ENCODE measurements around the gene AP2B1.
A peak's percentile ranks its signal among the peaks of the same experiment; 100 is the strongest.
"Not testable (repeated sequence)": the region's sequence is repeated elsewhere in the genome, so short reads cannot be mapped to it uniquely, and the experiment has no call there.

AP2B1 gene

DNA sequence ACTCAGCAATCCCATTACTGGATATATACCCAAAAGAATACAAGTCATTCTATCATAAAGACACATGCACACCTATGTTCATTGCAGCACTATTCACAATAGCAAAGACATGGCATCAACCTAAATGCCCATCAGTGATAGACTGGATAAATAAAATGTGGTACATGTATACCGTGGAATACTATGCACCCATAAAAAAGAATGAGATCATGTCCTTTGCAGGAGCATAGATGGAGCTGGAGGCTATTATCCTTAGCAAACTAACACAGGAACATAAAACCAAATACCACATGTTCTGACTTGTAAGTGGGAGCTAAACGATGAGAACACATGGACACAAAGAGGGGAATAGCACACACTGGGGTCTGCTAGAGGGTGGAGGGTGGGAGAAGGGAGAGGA, 116.2 kb downstream of the AP2B1 start:
- DNase-seq, result not testable (repeated sequence)

GRCh38 chr17:35705230-35705629, 118.1 kb downstream of the AP2B1 start:
- DNase-seq, result no peak

DNA sequence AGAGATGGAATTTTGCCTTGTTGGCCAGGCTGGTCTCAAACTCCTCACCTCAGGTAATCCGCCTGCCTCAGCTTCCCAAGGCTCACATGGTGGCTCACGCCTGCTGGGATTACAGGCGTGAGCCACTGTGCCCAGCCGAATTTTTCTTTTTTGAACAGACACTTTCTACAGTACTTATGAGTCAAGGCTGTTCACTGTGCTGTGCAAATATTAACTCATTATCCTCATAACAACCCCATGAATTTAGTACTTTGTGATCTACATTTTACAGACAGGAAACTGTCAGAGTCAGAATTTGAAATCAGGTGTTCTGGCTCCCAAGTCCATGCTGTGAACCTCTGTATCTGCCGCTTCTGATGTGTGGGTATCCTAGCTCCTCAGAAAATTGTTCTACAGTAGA, 118.6 kb downstream of the AP2B1 start:
- DNase-seq, result no peak

DNA sequence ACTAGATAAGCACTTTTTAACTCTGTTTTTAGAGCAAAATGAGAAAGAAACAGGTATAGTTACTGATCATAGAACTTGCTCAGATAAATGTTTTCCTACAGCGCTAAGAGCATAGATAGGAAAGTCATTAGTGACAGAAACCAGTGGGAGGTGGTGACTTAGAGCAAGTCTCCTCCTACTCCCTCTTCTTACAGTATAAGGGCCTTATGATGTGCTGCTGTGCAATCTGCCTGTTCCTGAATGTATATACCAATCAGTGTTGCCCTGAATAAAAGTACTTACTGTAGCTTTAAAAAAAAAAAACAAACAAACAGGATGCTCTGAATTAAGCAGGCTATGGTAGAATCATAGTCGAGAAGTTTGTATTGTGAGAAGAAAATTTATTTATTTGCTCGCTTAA, 121.0 kb downstream of the AP2B1 start:
- no peak for DNase-seq

DNA sequence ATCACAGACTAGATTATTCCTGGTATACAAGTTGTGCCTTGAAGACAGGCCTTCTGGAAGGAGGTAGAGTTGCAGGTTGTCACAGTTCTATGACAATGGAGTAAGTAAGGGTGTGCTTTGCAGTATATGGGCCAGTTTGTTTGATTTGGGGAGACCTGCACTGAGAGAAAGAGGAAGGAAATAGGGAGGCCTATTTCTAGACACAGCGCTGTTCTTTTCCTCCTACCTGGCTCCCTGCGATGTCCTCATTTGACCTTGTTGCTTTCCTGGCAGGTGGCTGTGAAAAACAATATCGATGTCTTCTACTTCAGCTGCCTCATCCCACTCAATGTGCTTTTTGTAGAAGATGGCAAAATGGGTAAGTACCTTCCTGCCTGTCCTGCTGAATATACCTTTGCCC, 121.8 kb downstream of the AP2B1 start:
- DNase-seq, result no peak

DNA sequence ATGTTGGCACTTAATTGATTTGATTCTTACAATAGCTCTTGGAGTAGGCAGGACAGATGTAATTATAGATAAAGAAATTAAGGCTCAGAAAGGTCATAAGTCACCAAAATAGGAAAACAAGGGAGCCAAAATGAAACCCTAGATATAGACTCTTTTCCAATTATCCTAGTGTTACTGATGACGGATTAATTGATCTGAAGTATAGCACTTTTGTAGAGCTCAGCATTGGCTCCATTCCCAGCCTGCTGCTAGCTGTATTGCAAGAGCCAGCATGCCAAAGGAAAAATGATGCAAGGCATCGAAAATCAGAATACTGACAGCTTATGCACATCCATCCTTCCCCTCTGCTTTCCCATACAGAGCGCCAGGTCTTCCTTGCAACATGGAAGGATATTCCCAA, 122.8 kb downstream of the AP2B1 start:
- peak; percentile 57 for DNase-seq

DNA sequence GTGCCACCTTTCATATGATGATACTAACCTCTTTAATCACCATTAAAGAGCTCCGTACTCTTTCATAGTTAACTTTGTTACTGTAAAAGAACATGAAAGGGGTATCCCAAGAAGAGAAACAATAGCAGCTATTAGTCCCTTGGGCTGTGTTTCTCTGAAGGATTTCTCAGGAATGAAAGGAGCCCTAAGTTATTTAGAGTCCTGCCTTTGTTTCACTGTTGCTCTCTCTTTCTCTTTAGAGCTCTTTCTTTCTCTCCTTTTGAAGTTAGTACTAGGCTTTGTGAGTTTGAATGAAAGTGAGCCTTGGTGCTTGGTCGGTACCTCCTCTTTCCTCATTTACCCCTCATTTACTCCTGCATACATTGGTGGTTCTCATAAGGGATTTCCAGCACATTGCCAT, 123.8 kb downstream of the AP2B1 start:
- DNase-seq, result no peak

- no peak for DNase-seq
These were observed 126.1 kb downstream of the AP2B1 start for GRCh38 chr17:35713069-35713728.

DNA sequence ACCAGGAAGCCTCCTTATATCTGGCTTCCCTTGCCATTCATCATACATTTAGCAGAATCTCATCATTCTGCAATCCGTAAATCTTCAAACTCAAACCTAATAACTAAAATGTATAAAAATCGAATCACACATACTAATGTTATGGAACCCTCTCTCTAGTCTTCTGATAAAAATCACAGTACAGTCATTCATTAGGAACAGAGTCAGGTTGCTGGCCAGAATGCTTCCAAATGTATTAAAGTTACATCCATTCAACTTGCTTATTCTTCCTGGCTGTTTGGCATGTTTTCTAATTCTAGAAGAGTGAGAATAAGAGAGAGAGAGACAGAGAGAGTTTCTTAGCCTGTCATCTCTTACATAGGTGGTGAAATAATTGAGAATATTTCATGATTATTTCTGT, 127.9 kb downstream of the AP2B1 start:
- DNase-seq, result no peak

- DNase-seq, result no peak
These were observed 128.3 kb downstream of the AP2B1 start for GRCh38 chr17:35715416-35715815.

DNA sequence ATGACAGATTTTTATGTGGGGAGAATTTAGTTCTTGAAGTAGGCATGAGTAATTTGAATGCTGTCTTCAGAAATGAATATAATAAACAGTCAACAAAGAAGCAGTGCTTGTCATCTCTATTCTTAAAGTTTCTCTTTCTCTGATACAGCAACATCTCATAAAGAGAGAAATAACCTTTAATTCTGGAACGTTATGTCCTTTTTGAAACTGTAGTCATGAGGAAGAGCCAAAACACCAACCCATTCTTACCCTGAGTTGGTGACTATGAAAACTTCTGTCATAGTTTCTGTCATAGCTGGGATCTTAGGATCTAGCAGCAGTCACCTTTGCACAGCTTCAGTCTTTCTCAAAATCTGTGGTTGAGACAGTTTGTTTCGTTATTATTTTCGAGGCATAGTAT, 129.1 kb downstream of the AP2B1 start:
- DNase-seq, result no peak

GRCh38 chr17:35716897-35717465, 129.9 kb downstream of the AP2B1 start:
- no peak for DNase-seq

- no peak for DNase-seq
These were observed 130.4 kb downstream of the AP2B1 start for GRCh38 chr17:35717475-35717874.

DNA sequence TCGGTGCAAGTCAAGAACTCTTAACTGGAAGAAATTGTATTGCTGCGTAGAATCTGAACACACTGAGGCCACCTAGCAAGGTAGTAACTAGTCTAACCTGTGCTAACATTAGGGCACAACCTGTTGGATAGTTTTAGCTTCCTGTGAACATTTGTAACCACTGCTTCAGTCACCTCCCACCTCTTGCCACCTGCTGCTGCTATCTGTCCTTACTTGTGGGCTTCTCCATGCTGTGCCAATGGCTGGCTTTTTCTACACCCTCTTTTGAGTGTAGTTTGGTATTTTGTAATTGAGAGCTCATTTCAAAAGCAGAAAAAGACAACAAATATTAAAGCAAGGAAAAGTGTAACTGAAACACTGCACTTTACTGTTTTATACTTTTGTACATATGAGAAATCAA, 136.6 kb downstream of the AP2B1 start:
- DNase-seq, result no peak

- DNase-seq, result no peak
These were observed 137.9 kb downstream of the AP2B1 start for GRCh38 chr17:35725058-35725457.

GRCh38 chr17:35725802-35726126, 138.6 kb downstream of the AP2B1 start:
- no peak for DNase-seq

- no peak for DNase-seq
These were observed 139.2 kb downstream of the AP2B1 start for GRCh38 chr17:35726127-35726952.

DNA sequence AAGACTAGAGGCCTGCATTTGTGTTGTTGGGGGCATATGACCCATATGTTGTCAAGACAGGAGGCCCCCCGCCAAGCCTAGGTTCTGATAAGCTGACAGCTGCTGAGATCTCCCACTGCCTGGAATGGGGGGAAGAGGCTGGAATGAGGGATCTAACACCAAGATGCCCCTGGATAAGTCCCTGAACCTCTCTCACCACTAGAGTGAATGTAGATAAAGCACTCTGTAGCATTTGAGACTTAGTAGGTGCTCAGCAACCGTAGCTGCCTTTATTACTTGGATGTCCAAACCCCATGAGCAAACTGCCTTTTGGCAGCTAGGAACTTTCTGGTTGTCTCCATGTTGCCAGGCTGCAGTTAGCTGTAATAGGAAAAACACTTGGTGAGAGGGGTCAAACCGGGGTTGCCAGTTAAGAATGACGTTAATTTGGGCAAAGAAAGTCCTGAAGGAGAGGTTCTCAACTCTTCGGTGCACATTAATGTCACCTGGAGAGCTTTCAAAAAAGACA, 139.9 kb downstream of the AP2B1 start:
- no peak for DNase-seq

GRCh38 chr17:35727635-35728034, 140.5 kb downstream of the AP2B1 start:
- DNase-seq, result no peak

- DNase-seq, result no peak
These were observed 141.4 kb downstream of the AP2B1 start for GRCh38 chr17:35728551-35728950.

GRCh38 chr17:35729405-35729833, 142.3 kb downstream of the AP2B1 start:
- DNase-seq, result no peak

DNA sequence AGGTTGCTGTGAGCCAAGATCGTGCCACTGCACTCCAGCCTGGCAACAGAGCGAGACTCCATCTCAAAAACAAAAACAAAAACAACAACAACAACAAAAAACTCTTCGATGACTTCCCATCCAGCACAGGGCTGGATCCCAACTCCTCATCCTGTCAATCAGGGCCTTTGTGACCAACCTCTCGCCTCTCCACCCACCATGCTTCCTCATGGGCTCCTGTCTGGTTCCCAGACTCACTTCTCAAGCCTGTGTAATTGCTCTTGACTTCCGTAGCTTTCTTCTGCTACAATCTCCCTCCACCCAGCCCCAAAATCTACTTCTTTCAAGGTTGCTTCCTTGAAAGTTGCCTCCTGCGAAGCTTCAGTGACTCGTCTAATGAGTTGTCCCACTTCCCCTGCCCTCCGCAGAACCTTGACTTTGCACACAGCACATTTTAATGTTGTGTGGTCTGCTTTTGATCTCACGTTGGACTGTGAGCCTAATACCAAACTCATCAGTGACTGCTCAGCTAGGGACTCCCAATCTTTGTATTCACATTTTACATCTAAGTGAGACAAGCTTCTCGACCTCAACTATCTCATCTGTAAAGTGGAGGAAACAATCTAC, 143.4 kb downstream of the AP2B1 start:
- no peak for DNase-seq

DNA sequence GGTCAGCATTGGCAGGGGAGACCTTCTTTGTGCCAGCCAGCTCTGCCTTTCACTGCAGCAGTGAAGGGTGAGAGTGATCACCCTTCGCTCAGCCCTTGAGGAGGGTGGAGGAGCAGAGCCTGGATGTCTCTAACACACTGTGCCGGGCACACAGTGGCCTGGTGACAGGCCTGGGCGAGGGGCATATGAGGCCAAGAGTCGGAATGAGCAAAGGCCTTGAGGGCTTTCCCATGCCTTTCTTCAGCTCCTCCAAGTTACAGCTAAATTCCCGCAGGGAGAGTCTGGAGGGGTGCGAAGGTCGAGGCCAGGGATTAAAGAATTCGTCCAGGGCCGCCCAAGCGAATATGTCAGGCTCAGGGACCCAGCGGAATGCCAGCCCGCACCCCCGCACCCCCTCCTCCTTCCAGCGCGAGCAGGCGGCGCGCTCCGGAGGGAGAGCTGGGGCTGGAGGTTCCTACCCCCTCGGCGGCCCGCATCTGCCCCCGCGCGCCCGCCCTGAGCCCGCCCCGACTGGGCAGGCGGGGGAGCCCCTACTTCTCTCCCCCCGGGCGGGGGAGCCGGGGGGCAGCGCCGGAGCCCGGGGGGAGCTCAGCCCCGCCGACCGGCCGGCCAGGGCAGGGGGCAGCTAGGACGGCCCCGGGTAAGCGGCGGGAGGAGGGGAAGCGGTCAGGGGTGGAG, 144.3 kb downstream of the AP2B1 start, which contains the start of gene RASL10B:
Gene RASL10B, plus strand, starts transcription at position 401 of the 678 bp plus-strand sequence. CDS start 3,546 bp downstream, outside the sequence.
- DNase-seq, result no peak

All from NCI-H1105 (cell line).